ENCODE results near the gene SERPINA3. TPM values are rescaled to one million over a fixed set of nuclear protein-coding genes. Genes with fewer than 3 reads are reported as not detected.
"Not testable (repeated sequence)": the region's sequence is repeated elsewhere in the genome, so short reads cannot be mapped to it uniquely, and the experiment has no call there.

The SERPINA3 gene
- total RNA-seq, 2 experiments from 2014 or later = not detected

GRCh38 chr14:94573475-94574277, 38.5 kb upstream of the SERPINA3 start:
- Mint-ChIP-seq H3K9me3 (no peaks in the 10 kb centered on the region), H3K36me3 (ENCODE audit: low read depth) (no peaks in the 10 kb centered on the region), H3K4me3 (no peak overlapping the region), H3K27ac (no peak overlapping the region), H3K27me3 (no peaks in the 10 kb centered on the region), H3K4me1 (ENCODE audit: low read depth) (no peaks in the 10 kb centered on the region)
- TF ChIP-seq CTCF (IDR thresholded peaks at IDR 0.05) = no peak
- ATAC-seq (no peak), DNase-seq (no peak)
- ChIA-PET CTCF (interaction anchor here (1.1 kb wide), 1 partner anchor 25 kb away, joined by 3 read pairs; no protein-coding TSS in a partner anchor), POLR2A (no interaction called here)
- intact Hi-C loops (cut with micrococcal nuclease) = no loop called here

GRCh38 chr14:94574336-94574735, 37.9 kb upstream of the SERPINA3 start:
- no peaks in the 10 kb centered on the region for H3K9me3 Mint-ChIP-seq
- no peaks in the 10 kb centered on the region for H3K4me1 Mint-ChIP-seq (ENCODE audit: low read depth)
- ATAC-seq = no peak
- no peaks in the 10 kb centered on the region for H3K27me3 Mint-ChIP-seq
- no peaks in the 10 kb centered on the region for H3K36me3 Mint-ChIP-seq (ENCODE audit: low read depth)
- H3K27ac Mint-ChIP-seq = no peak overlapping the region
- intact Hi-C loops (cut with micrococcal nuclease) = no loop called here
- POLR2A ChIA-PET = no interaction called here
- CTCF ChIA-PET = interaction anchor here (1.1 kb wide), 1 partner anchor 25 kb away, joined by 3 read pairs; no protein-coding TSS in a partner anchor
- H3K4me3 Mint-ChIP-seq = no peak overlapping the region
- DNase-seq = no peak
- TF ChIP-seq CTCF (IDR thresholded peaks at IDR 0.05) = no peak

- H3K36me3 Mint-ChIP-seq (ENCODE audit: low read depth) = no peaks in the 10 kb centered on the region
- ATAC-seq (no peak), DNase-seq (no peak)
- H3K27ac Mint-ChIP-seq = no peak overlapping the region
- peaks cover 2% of the 10 kb centered on the region for H3K27me3 Mint-ChIP-seq
- TF ChIP-seq CTCF (IDR thresholded peaks at IDR 0.05) = no peak
- POLR2A ChIA-PET = interaction anchor here (1.3 kb wide), 1 partner anchor 10 kb away, joined by 3 read pairs; no protein-coding TSS in a partner anchor
- CTCF ChIA-PET = no interaction called here
- H3K9me3 Mint-ChIP-seq = no peaks in the 10 kb centered on the region
- H3K4me1 Mint-ChIP-seq (ENCODE audit: low read depth) = no peaks in the 10 kb centered on the region
- no peak overlapping the region for H3K4me3 Mint-ChIP-seq
- intact Hi-C loops (cut with micrococcal nuclease) = no loop called here
Measured at GRCh38 chr14:94575730-94576585, 36.2 kb upstream of the SERPINA3 start.

GRCh38 chr14:94577472-94577871, 34.7 kb upstream of the SERPINA3 start:
- CTCF ChIA-PET; H3K27ac Mint-ChIP-seq; H3K27me3 Mint-ChIP-seq; H3K4me1 Mint-ChIP-seq (ENCODE audit: low read depth); H3K36me3 Mint-ChIP-seq (ENCODE audit: low read depth); intact Hi-C loops (cut with micrococcal nuclease); H3K9me3 Mint-ChIP-seq; ATAC-seq; H3K4me3 Mint-ChIP-seq; DNase-seq: not testable (repeated sequence)
- POLR2A ChIA-PET = interaction anchor here (1.1 kb wide), 1 partner anchor 86 kb away, joined by 3 read pairs; no protein-coding TSS in a partner anchor

GRCh38 chr14:94578712-94579111, 33.5 kb upstream of the SERPINA3 start:
- DNase-seq (no peak), ATAC-seq (no peak)
- H3K4me1 Mint-ChIP-seq (ENCODE audit: low read depth) = no peaks in the 10 kb centered on the region
- no peak for TF ChIP-seq CTCF (IDR thresholded peaks at IDR 0.05)
- ChIA-PET POLR2A (no interaction called here), CTCF (no interaction called here)
- intact Hi-C loops (cut with micrococcal nuclease) = no loop called here
- H3K9me3 Mint-ChIP-seq = no peaks in the 10 kb centered on the region
- H3K36me3 Mint-ChIP-seq (ENCODE audit: low read depth) = no peaks in the 10 kb centered on the region
- no peak overlapping the region for H3K4me3 Mint-ChIP-seq
- H3K27me3 Mint-ChIP-seq = peaks cover 2% of the 10 kb centered on the region
- H3K27ac Mint-ChIP-seq = no peak overlapping the region
